Colonic mucosa (tissue), 4 donors: ENCODE data around the gene KRT2. TPM values are rescaled to one million over a fixed set of nuclear protein-coding genes. Genes with fewer than 3 reads are reported as not detected.

ENCODE experiments used
- DNase-seq: peaks from one replicate; pipeline ENCODE4 v3.0.0-alpha.2; 2020
- H3K27ac ChIP-seq: fragments of 200-600 bp; one replicate; pipeline ENCODE4 v1.8.0; 2021
- H3K27me3 ChIP-seq: fragments of 200-600 bp; one replicate; pipeline ENCODE4 v1.8.0; 2021
- H3K36me3 ChIP-seq: fragments of 200-600 bp; one replicate; pipeline ENCODE4 v1.8.0; 2021
- H3K4me1 ChIP-seq: fragments of 200-600 bp; one replicate; pipeline ENCODE4 v1.8.0; 2021; ENCODE audit warnings: mild to moderate bottlenecking
- H3K4me3 ChIP-seq: fragments of 200-600 bp; one replicate; pipeline ENCODE4 v1.8.0; 2021
- H3K9ac ChIP-seq, 2 donors: one replicate each; pipeline ENCODE4 v1.7.0; 2013; ENCODE audit warnings: control low read depth in 2 of 2, low read depth in 2 of 2, low read length in 2 of 2
- H3K9me3 ChIP-seq: fragments of 200-600 bp; one replicate; pipeline ENCODE4 v1.8.0; 2021
- intact Hi-C: fragments of 100-400 bp; cut with DNase I; formaldehyde crosslinking; loops from one replicate; pipeline ENCODE4 v1.14.1; 2022
- total RNA-seq, 2 donors: library from RNA; stranded (reverse); fragmentation: NEBNext Ultra II Directional in 1 of 2; extraction: Animal tissue kit (Norgen Biotek cat#: 25700) in 1 of 2; gene quantifications; one replicate each; pipeline ENCODE4 v1.2.1, GENCODE V29; 2021
- TF ChIP-seq, protein P1 (sequence below): fragments of 200-600 bp; IDR thresholded peaks from one replicate; pipeline ENCODE4 v1.8.0; 2022; ENCODE audit warnings: antibody characterized with exemption, mild to moderate bottlenecking
- donor health status: healthy.
- donor health status: DM: no; HTN: no; CAD: no.
- donor health status: DM: no; HTN: no; CAD: no.

The KRT2 gene
- total RNA-seq, 2 donors from 2014 or later: not detected

DNA sequence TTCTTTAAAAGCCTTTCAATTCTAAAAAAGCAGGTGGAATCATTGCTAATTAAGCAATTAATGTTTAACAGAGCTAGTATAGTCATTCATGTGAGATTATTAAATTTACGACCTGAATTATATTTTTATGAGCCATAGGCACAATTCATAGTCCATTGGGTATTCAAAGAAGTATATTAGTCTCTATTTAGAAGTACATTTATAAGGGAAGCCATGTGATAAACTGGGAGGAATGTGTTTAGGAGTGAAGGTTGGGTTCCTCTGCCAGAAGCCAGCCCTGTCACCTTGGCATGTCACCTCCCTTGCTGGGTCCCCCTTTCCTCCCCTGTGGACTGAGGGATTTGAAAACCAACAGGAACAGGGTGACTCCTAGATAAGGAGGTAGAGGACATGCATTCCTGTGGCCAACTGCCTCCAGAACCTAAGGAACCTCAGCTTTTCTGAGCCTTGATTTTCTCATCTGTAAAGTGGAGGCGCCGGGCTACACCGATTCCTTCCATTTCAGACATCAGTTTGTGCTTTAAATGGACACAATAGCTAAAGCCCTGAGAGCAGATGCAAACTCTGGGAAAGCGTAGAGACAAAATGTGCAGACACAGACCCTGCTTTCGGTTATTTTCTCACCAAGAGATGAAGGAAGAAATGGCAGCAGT lies 5.4 kb upstream of the KRT2 start:
- TF ChIP-seq, protein P1, sequence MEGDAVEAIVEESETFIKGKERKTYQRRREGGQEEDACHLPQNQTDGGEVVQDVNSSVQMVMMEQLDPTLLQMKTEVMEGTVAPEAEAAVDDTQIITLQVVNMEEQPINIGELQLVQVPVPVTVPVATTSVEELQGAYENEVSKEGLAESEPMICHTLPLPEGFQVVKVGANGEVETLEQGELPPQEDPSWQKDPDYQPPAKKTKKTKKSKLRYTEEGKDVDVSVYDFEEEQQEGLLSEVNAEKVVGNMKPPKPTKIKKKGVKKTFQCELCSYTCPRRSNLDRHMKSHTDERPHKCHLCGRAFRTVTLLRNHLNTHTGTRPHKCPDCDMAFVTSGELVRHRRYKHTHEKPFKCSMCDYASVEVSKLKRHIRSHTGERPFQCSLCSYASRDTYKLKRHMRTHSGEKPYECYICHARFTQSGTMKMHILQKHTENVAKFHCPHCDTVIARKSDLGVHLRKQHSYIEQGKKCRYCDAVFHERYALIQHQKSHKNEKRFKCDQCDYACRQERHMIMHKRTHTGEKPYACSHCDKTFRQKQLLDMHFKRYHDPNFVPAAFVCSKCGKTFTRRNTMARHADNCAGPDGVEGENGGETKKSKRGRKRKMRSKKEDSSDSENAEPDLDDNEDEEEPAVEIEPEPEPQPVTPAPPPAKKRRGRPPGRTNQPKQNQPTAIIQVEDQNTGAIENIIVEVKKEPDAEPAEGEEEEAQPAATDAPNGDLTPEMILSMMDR: no peak
- Histone ChIP-seq H3K27me3 (no peaks in the 10 kb centered on the region), H3K9me3 (no peaks in the 10 kb centered on the region), H3K36me3 (no peaks in the 10 kb centered on the region), H3K4me3 (no peak overlapping the region), H3K4me1 (no peaks in the 10 kb centered on the region), H3K27ac (no peak overlapping the region), H3K9ac (no peak overlapping the region)
- intact Hi-C loops: no loop called here
- DNase-seq: no peak

DNA sequence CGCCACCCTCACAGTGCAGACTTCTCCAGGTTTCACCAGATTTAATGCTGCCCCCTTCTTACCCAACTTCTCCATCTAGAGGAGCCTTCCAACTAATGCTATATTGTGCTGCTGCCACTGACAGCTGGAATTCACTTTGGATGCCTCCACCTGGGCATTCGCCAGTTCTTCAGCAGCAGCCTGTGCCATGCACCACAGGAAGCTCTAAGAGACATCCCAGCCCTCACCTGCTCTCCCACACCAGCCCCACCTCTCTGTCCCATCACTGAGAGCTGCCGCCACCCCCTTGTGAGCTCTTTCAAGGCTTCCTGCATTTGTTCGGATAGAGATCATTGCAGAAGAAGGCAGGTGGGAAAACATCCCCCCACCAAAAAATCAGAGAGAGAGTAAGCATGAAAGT lies 4.6 kb upstream of the KRT2 start:
- Histone ChIP-seq H3K4me3 (no peak overlapping the region), H3K9ac (no peak overlapping the region), H3K36me3 (no peaks in the 10 kb centered on the region), H3K4me1 (no peaks in the 10 kb centered on the region), H3K9me3 (no peaks in the 10 kb centered on the region), H3K27me3 (no peaks in the 10 kb centered on the region), H3K27ac (no peak overlapping the region)
- DNase-seq: no peak
- TF ChIP-seq, protein P1: no peak
- intact Hi-C loops: no loop called here

DNA sequence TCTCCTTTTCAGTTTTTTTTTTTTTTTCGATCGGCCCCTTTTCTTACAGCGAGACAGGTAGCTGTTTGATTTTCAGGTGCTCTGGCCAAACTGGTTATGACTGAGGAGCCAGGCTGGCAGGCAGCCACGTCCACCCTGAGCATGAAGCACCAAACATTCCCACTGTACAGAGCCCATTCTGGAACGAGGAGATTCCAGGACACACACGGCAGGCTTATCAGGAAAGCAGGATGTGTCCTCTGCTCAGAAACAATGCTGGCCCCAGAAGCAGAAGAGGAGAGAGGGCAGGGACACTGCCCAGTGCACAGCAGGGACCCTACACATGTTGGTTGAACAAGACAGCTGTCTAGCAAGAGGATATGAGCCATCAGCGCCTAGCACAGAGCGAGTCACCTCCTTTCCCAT lies 3.7 kb upstream of the KRT2 start:
- no peak overlapping the region for H3K4me3 ChIP-seq
- TF ChIP-seq, protein P1: no peak
- H3K27ac ChIP-seq: no peak overlapping the region
- H3K27me3 ChIP-seq: no peaks in the 10 kb centered on the region
- no peaks in the 10 kb centered on the region for H3K36me3 ChIP-seq
- no peaks in the 10 kb centered on the region for H3K4me1 ChIP-seq
- no peaks in the 10 kb centered on the region for H3K9me3 ChIP-seq
- DNase-seq: no peak
- H3K9ac ChIP-seq: no peak overlapping the region
- intact Hi-C loops: no loop called here

DNA sequence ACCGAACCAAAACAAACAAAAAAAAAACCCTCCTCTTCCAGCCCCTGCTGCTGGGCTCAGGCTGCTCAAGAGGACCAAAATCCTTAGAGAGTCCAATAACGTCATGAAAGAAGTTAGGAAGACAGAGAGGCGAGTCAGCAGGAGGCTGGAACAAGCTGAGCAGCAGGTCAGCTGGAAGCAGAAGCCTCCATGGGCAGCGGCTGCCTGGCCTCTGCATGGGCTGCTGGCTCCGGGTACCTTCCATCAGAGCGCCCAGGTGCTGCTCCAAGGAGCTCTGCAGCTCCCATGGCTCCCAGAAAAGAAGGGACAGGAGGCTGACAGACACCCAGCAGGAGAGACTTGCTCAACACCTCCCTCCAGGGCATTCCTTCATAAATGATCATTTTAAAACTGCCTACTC lies 3.2 kb upstream of the KRT2 start:
- DNase-seq: no peak
- TF ChIP-seq, protein P1: no peak
- no peak overlapping the region for H3K9ac ChIP-seq
- no peak overlapping the region for H3K27ac ChIP-seq
- H3K27me3 ChIP-seq: no peaks in the 10 kb centered on the region
- no peak overlapping the region for H3K4me3 ChIP-seq
- H3K36me3 ChIP-seq: no peaks in the 10 kb centered on the region
- H3K9me3 ChIP-seq: no peaks in the 10 kb centered on the region
- intact Hi-C loops: no loop called here
- H3K4me1 ChIP-seq: peaks cover 3% of the 10 kb centered on the region

DNA sequence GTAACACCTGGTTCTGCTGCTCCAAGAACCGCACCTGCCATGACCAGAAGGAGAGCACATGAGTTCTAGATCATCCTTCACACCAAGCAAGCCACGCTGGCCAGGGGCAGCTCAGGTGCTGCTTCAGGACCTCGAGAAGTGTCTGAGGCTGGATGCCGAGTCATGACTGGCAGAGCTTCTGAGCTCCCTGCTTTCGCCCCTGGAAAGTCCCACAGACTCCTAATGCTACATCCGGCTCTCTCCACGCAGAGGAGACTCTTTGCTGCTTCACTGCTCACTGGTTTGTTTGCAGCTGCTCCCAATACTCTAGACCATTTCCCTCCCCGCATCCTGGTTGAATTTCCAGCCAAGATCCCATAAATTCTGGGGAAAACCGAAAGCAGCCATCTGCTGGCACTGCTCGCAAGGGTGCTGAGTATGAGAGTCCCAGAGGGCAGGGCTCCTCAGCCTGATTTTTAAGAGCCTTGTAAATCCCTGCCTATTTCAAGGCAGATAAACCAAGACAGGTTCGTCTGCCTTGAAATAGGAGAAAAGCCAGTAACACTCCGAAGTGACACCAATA lies 1.4 kb downstream of the KRT2 start:
- Histone ChIP-seq H3K36me3 (no peaks in the 10 kb centered on the region), H3K9me3 (no peaks in the 10 kb centered on the region), H3K27me3 (no peaks in the 10 kb centered on the region), H3K4me3 (no peak overlapping the region), H3K27ac (peak overlapping the region; percentile 45), H3K4me1 (peaks cover 4% of the 10 kb centered on the region), H3K9ac (no peak overlapping the region)
- peak; percentile 61 for DNase-seq
- intact Hi-C loops: no loop called here
- TF ChIP-seq, protein P1: no peak
